DND-41 (cell line): Measurements from ENCODE around the gene ATG9A.

Experiments used
- ATAC-seq: fragments of 200-7000 bp; cut with Tn5 transposase; 3 replicates; pipeline ENCODE4 v1.9.1; 2021; ENCODE audit warnings: low read depth; ENCODE audit not compliant: insufficient read depth
- DNase-seq: peaks from one replicate; pipeline ENCODE4 v3.0.0-alpha.2; 2020
- H2AFZ ChIP-seq: 2 replicates; pipeline ENCODE4 v1.6.0; 2012; ENCODE audit warnings: low read depth, low read length
- H3K27ac ChIP-seq: 2 replicates; pipeline ENCODE4 v1.5.1; 2012; ENCODE audit warnings: low read length, inconsistent platforms
- H3K27me3 ChIP-seq: fragments of 200-600 bp; sonication (generic); 2 replicates; pipeline ENCODE4 v1.6.0; 2012; ENCODE audit warnings: low read length, mild to moderate bottlenecking, inconsistent platforms; ENCODE audit not compliant: insufficient read depth, poor library complexity
- H3K36me3 ChIP-seq: 2 replicates; pipeline ENCODE4 v1.5.1; 2012; ENCODE audit warnings: low read length, inconsistent platforms; ENCODE audit not compliant: insufficient read depth
- H3K4me1 ChIP-seq: 2 replicates; pipeline ENCODE4 v1.5.1; 2012; ENCODE audit warnings: mild to moderate bottlenecking, low read length; ENCODE audit not compliant: insufficient read depth
- H3K4me2 ChIP-seq: 2 replicates; pipeline ENCODE4 v1.6.0; 2012; ENCODE audit warnings: mild to moderate bottlenecking, moderate library complexity, low read length, inconsistent platforms; ENCODE audit not compliant: insufficient read depth
- H3K4me3 ChIP-seq, 2 experiments: fragments of 200-600 bp in 1 of 2; shearing (Covaris generic) in 1 of 2; 2 replicates each; pipeline ENCODE4 v1.5.1; 2012 to 2016; ENCODE audit warnings: inconsistent platforms in 2 of 2, low read length in 2 of 2, mild to moderate bottlenecking in 2 of 2, low read depth in 1 of 2, moderate library complexity in 1 of 2
- H3K79me2 ChIP-seq: 2 replicates; pipeline ENCODE4 v1.6.0; 2012; ENCODE audit warnings: low read length, inconsistent platforms; ENCODE audit not compliant: insufficient read depth
- H3K9ac ChIP-seq: 2 replicates; pipeline ENCODE4 v1.6.0; 2012; ENCODE audit warnings: low read depth, mild to moderate bottlenecking, inconsistent platforms, low read length, moderate library complexity
- H3K9me3 ChIP-seq: 2 replicates; pipeline ENCODE4 v1.5.1; 2012; ENCODE audit warnings: low read length, moderate library complexity, mild to moderate bottlenecking, inconsistent platforms; ENCODE audit not compliant: insufficient read depth, severe bottlenecking
- H4K20me1 ChIP-seq: 2 replicates; pipeline ENCODE4 v1.6.0; 2012; ENCODE audit warnings: low read length; ENCODE audit not compliant: insufficient read depth
- CTCF ChIP-seq: IDR thresholded peaks from 2 replicates; pipeline ENCODE4 v1.5.1; 2012; ENCODE audit warnings: borderline replicate concordance, low read length, moderate library complexity, mild to moderate bottlenecking; ENCODE audit not compliant: poor library complexity, severe bottlenecking; ENCODE audit errors: extremely low read depth
- EZH2 ChIP-seq: IDR thresholded peaks from 3 replicates; pipeline ENCODE4 v1.6.1; 2012; ENCODE audit warnings: borderline replicate concordance, low read depth, mild to moderate bottlenecking, moderate library complexity, low read length, inconsistent platforms; ENCODE audit not compliant: severe bottlenecking

The ATG9A gene

GRCh38 chr2:219272356-219272755 is 42.9 kb upstream of the ATG9A start:
- H3K79me2 ChIP-seq, result no peaks in the 10 kb centered on the region
- ATAC-seq (no peak), DNase-seq (no peak)
- no peak overlapping the region for H3K4me3 ChIP-seq
- no peaks in the 10 kb centered on the region for H3K36me3 ChIP-seq
- peaks cover under 1% of the 10 kb centered on the region for H3K4me1 ChIP-seq
- H3K9me3 ChIP-seq, result no peaks in the 10 kb centered on the region
- H3K27me3 ChIP-seq, result peaks cover 12% of the 10 kb centered on the region
- H3K9ac ChIP-seq, result no peak overlapping the region
- no peak overlapping the region for H3K27ac ChIP-seq
- no peak overlapping the region for H2AFZ ChIP-seq
- H3K4me2 ChIP-seq, result no peak overlapping the region
- peaks cover 1% of the 10 kb centered on the region; the same call in 1 of the 2 replicates for H4K20me1 ChIP-seq
- TF ChIP-seq CTCF, result no peak
- no peak for TF ChIP-seq EZH2

GRCh38 chr2:219271021-219271420 is 41.6 kb upstream of the ATG9A start:
- Histone ChIP-seq H3K36me3 (no peaks in the 10 kb centered on the region), H3K9me3 (no peaks in the 10 kb centered on the region)
- no peak for ATAC-seq

GRCh38 chr2:219270055-219270372 is 40.6 kb upstream of the ATG9A start:
- H4K20me1 ChIP-seq, result no peaks in the 10 kb centered on the region
- no peak overlapping the region for H3K27ac ChIP-seq
- H3K36me3 ChIP-seq, result no peaks in the 10 kb centered on the region
- H3K4me2 ChIP-seq, result no peak overlapping the region
- no peaks in the 10 kb centered on the region for H3K4me1 ChIP-seq
- H3K9me3 ChIP-seq, result no peaks in the 10 kb centered on the region
- H3K79me2 ChIP-seq, result no peaks in the 10 kb centered on the region
- no peak overlapping the region for H3K4me3 ChIP-seq
- peaks cover 12% of the 10 kb centered on the region for H3K27me3 ChIP-seq
- H2AFZ ChIP-seq, result no peak overlapping the region
- no peak for ATAC-seq
- TF ChIP-seq EZH2 (no peak), CTCF (no peak)
- no peak overlapping the region for H3K9ac ChIP-seq
- no peak for DNase-seq

More at GRCh38 chr2:219271021-219271420, 41.6 kb upstream of the ATG9A start:
- TF ChIP-seq EZH2, result no peak
- TF ChIP-seq CTCF, result no peak
- Histone ChIP-seq H3K4me2 (no peak overlapping the region), H3K79me2 (no peaks in the 10 kb centered on the region), H3K27ac (no peak overlapping the region), H3K4me1 (no peaks in the 10 kb centered on the region), H2AFZ (no peak overlapping the region), H3K4me3 (no peak overlapping the region), H4K20me1 (no peaks in the 10 kb centered on the region), H3K27me3 (peaks cover 12% of the 10 kb centered on the region), H3K9ac (no peak overlapping the region)
- DNase-seq, result no peak
